ENCODE results near the gene KPNA3.

- no peak for TF ChIP-seq CTCF (conservative IDR thresholded peaks at IDR 0.05)
- TF ChIP-seq EZH2 (IDR thresholded peaks at IDR 0.05; ENCODE audit: low read depth) = no peak
These were observed 15.6 kb downstream of the KPNA3 start for GRCh38 chr13:49776871-49777270.
